Hepatocyte (in vitro differentiated cells): ENCODE data around the gene AQP11. TPM values are rescaled to one million over a fixed set of nuclear protein-coding genes. Genes with fewer than 3 reads are reported as not detected.
"Not testable (repeated sequence)": the region's sequence is repeated elsewhere in the genome, so short reads cannot be mapped to it uniquely, and the experiment has no call there.

Source experiments
- DNase-seq: peaks from one replicate; pipeline ENCODE4 v3.0.0-alpha.2; 2016; ENCODE audit warnings: low spot score
- H2AFZ ChIP-seq: fragments of 200-600 bp; sonication (generic); 2 replicates; pipeline ENCODE4 v1.6.0; 2016; ENCODE audit warnings: antibody characterized with exemption, mild to moderate bottlenecking
- H3K27ac ChIP-seq: fragments of 200-600 bp; sonication (generic); 2 replicates; pipeline ENCODE4 v1.5.1; 2016; ENCODE audit warnings: mild to moderate bottlenecking
- H3K27me3 ChIP-seq: fragments of 200-600 bp; sonication (generic); 2 replicates; pipeline ENCODE4 v1.6.1; 2016
- H3K36me3 ChIP-seq: fragments of 200-600 bp; sonication (generic); replicated peaks from 2 replicates; pipeline ENCODE4 v1.5.1; 2016; ENCODE audit warnings: low read depth; ENCODE audit not compliant: insufficient read depth
- H3K4me1 ChIP-seq: fragments of 200-600 bp; sonication (generic); 2 replicates; pipeline ENCODE4 v1.5.1; 2016; ENCODE audit warnings: mild to moderate bottlenecking, moderate library complexity; ENCODE audit not compliant: insufficient read depth
- H3K4me2 ChIP-seq: fragments of 200-600 bp; sonication (generic); 2 replicates; pipeline ENCODE4 v1.6.0; 2016
- H3K4me3 ChIP-seq: fragments of 200-600 bp; sonication (generic); 2 replicates; pipeline ENCODE4 v1.5.1; 2016; ENCODE audit warnings: mild to moderate bottlenecking
- H3K79me2 ChIP-seq: fragments of 200-600 bp; sonication (generic); 2 replicates; pipeline ENCODE4 v1.6.0; 2017; ENCODE audit warnings: mild to moderate bottlenecking
- H3K9me2 ChIP-seq: fragments of 200-600 bp; sonication (generic); replicated peaks from 2 replicates; pipeline ENCODE4 v1.6.0; 2017; ENCODE audit warnings: mild to moderate bottlenecking; ENCODE audit not compliant: insufficient read depth
- H3K9me3 ChIP-seq: fragments of 200-600 bp; sonication (generic); 2 replicates; pipeline ENCODE4 v1.5.1; 2016; ENCODE audit warnings: low read depth, mild to moderate bottlenecking
- H4K20me1 ChIP-seq: fragments of 200-600 bp; sonication (generic); 2 replicates; pipeline ENCODE4 v1.6.0; 2016; ENCODE audit warnings: mild to moderate bottlenecking; ENCODE audit not compliant: insufficient read depth, poor library complexity, severe bottlenecking
- EZH2 ChIP-seq: fragments of 200-600 bp; sonication (generic); IDR thresholded peaks from 2 replicates; pipeline ENCODE4 v1.6.1; 2016; ENCODE audit warnings: antibody characterized with exemption, mild to moderate bottlenecking, borderline replicate concordance
- EZH2phosphoT487 ChIP-seq: fragments of 200-600 bp; sonication (generic); IDR thresholded peaks from one replicate; pipeline ENCODE4 v1.6.1; 2018; ENCODE audit warnings: antibody characterized with exemption, mild to moderate bottlenecking, low read depth, moderate library complexity; ENCODE audit not compliant: unreplicated experiment, severe bottlenecking
- WGBS: methylation state at CpG from one replicate; pipeline ENCODE4 v1.1.6; 2016; ENCODE audit warnings: low lambda C conversion rate; ENCODE audit errors: missing lambda C conversion rate; 5-methylcytosine and 5-hydroxymethylcytosine counted together
- polyA plus RNA-seq: library from polyadenylated mRNA; unstranded; fragments of >200 nt; fragmentation: Nextera tagmentation; extraction: Ambion mirVana; gene quantifications from 2 replicates; pipeline ENCODE4 v1.2.1, GENCODE V29; 2016
- total RNA-seq: library from RNA; depleted of rRNA; stranded (reverse); fragments of >200 nt; gene quantifications from 2 replicates; pipeline ENCODE4 v1.2.3, GENCODE V29; 2014
- TF ChIP-seq, protein P1 (sequence below): fragments of 200-600 bp; sonication (generic); IDR thresholded peaks from 2 replicates; pipeline ENCODE4 v1.5.1; 2016; ENCODE audit warnings: antibody characterized with exemption, mild to moderate bottlenecking; ENCODE audit not compliant: poor library complexity

The AQP11 gene
- total and polyA plus RNA-seq, 2 experiments from 2014 or later: 6.6 to 13.5 TPM

DNA sequence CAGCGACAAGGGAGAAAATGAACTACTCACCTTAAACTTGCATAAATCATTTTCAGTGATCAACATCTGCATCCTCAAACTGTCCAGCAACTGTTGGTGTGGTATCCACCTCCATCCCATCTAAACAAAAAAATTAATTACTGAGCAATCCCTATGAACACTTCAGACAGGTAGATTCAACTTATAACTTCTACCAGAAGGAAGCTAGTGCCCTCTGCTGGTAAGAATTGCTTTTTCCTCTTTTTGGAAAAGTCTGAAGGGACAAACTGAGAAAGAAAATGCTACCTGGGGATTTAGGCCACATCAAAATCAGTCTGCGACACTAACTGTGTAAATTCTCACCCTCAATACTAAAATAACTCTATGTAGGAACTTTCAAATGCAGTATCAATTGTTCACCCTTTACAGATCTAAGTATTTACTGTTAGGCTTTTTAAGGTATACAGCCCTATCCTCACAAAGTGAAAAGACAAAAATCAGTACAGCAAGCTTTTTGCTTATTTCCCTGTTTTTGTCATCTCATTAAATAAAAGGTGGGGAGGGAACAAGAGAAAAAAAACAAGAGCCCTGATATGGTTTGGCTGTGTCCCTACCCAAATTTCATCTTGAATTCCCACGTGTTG, 29.9 kb downstream of the AQP11 start:
- H3K4me1 ChIP-seq: no peaks in the 10 kb centered on the region
- H4K20me1 ChIP-seq: no peaks in the 10 kb centered on the region
- H3K4me2 ChIP-seq: no peak overlapping the region
- no peaks in the 10 kb centered on the region for H3K9me2 ChIP-seq
- no peaks in the 10 kb centered on the region for H3K27me3 ChIP-seq
- WGBS: 94% methylated on average over 3 of the region's 3 CpGs
- H2AFZ ChIP-seq: no peak overlapping the region
- DNase-seq: peak; percentile 79
- TF ChIP-seq, protein P1, sequence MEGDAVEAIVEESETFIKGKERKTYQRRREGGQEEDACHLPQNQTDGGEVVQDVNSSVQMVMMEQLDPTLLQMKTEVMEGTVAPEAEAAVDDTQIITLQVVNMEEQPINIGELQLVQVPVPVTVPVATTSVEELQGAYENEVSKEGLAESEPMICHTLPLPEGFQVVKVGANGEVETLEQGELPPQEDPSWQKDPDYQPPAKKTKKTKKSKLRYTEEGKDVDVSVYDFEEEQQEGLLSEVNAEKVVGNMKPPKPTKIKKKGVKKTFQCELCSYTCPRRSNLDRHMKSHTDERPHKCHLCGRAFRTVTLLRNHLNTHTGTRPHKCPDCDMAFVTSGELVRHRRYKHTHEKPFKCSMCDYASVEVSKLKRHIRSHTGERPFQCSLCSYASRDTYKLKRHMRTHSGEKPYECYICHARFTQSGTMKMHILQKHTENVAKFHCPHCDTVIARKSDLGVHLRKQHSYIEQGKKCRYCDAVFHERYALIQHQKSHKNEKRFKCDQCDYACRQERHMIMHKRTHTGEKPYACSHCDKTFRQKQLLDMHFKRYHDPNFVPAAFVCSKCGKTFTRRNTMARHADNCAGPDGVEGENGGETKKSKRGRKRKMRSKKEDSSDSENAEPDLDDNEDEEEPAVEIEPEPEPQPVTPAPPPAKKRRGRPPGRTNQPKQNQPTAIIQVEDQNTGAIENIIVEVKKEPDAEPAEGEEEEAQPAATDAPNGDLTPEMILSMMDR: peak; percentile 73
- no peak for TF ChIP-seq EZH2phosphoT487
- TF ChIP-seq EZH2: no peak
- no peak overlapping the region for H3K4me3 ChIP-seq
- no peaks in the 10 kb centered on the region for H3K79me2 ChIP-seq
- H3K36me3 ChIP-seq: peaks cover 7% of the 10 kb centered on the region
- H3K27ac ChIP-seq: no peak overlapping the region
- H3K9me3 ChIP-seq: no peaks in the 10 kb centered on the region

DNA sequence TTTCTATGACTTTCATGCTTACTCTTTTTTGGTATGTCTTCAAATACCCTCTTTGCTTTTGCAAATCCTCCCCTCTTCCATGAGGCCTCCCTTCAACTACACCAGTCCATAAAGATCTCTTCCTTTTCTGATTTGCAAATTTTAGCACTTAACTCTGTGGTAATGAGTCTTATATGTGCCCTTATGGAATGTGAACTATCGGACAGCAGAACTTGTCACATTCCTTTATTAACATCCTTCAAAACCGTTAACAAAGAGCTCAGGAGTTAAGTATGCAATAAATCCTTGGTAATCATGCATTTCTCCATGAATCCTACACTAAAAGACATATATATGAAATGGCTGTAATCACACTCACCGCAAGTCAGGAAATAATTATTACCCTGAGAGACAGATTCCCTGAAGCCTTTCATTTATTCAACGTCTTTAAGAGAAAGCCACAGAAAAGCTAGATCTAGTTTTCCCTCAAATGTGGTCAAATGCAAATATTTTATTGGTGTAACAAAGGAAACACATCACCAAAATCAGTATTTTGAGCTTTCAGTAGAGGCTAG, 40.5 kb downstream of the AQP11 start:
- H4K20me1 ChIP-seq: no peaks in the 10 kb centered on the region
- H3K27ac ChIP-seq: no peak overlapping the region
- H3K79me2 ChIP-seq: peaks cover 77% of the 10 kb centered on the region
- no peak overlapping the region for H2AFZ ChIP-seq
- H3K27me3 ChIP-seq: no peaks in the 10 kb centered on the region
- no peak overlapping the region for H3K4me2 ChIP-seq
- no peaks in the 10 kb centered on the region for H3K9me3 ChIP-seq
- DNase-seq: no peak
- H3K9me2 ChIP-seq: no peaks in the 10 kb centered on the region
- no peaks in the 10 kb centered on the region for H3K4me1 ChIP-seq
- TF ChIP-seq, protein P1: no peak
- TF ChIP-seq EZH2 (no peak), EZH2phosphoT487 (no peak)
- peaks cover 4% of the 10 kb centered on the region for H3K36me3 ChIP-seq
- WGBS: 79% methylated on average over 4 of the region's 4 CpGs
- no peak overlapping the region for H3K4me3 ChIP-seq

DNA sequence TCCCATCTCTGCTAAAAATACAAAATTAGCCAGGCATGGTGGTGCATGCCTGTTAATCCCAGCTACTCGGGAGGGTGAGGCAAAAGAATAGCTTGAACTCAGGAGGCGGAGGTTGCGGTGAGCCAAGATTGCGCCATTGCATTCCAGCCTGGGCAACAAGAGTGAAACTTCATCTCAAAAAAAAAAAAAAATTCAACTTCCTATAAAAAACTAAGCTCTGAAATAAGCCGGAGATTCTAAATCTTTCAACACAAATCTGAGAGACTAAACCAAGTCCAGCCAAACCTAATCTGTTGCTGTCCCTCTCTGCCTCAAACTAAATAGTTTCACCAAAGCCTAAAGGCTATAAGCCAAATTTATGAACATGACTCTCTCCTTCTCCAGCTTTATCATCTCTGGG, 44.2 kb downstream of the AQP11 start:
- H4K20me1 ChIP-seq, H3K4me1 ChIP-seq, H3K9me3 ChIP-seq, H3K9me2 ChIP-seq, H2AFZ ChIP-seq, H3K36me3 ChIP-seq, H3K27ac ChIP-seq, H3K4me3 ChIP-seq, H3K4me2 ChIP-seq, DNase-seq, H3K27me3 ChIP-seq: not testable (repeated sequence)
- H3K79me2 ChIP-seq: peaks cover 84% of the 10 kb centered on the region
- 90% methylated on average over 5 of the region's 5 CpGs for WGBS

DNA sequence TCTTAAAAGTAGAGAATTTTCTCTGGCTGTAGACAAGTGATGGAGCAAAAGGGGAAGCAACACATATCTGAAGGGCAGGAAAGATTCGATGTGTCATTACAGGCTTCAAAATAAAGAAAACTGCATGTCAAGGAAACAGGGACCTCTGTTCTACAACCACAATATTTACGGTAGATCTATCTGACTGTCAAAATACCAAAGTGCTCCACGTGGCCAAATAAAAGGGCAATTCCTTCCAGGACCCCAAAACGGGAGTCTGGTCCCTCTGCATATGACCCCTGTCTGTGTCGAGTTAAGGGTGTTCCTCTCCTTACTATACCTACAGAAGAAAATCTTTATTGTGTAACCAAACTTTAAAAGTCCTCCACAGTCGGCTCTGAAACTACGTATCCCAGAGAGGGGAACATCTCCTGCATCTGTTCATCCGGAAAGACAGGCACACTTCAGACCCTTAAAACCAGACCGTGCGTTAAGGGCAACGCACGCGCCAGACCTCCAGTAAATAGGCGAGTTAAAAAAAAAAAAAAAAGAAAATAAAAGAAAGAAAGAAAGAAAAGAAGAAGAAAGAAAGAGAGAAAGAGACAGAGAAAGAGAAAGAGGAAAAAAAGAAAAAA, 47.1 kb downstream of the AQP11 start:
- Histone ChIP-seq H3K4me3 (peak overlapping the region; percentile 96), H4K20me1 (no peaks in the 10 kb centered on the region), H3K27me3 (no peaks in the 10 kb centered on the region), H3K4me2 (peak overlapping the region; percentile 93), H3K4me1 (no peaks in the 10 kb centered on the region), H3K9me2 (no peaks in the 10 kb centered on the region), H3K9me3 (no peaks in the 10 kb centered on the region), H3K36me3 (no peaks in the 10 kb centered on the region), H2AFZ (peak overlapping the region; percentile 95), H3K27ac (peak overlapping the region; percentile 90), H3K79me2 (peaks cover 56% of the 10 kb centered on the region)
- DNase-seq: no peak
- TF ChIP-seq, protein P1: no peak
- no peak for TF ChIP-seq EZH2phosphoT487
- TF ChIP-seq EZH2: no peak
- 10% methylated on average over 14 of the region's 14 CpGs for WGBS
